Limb (tissue), 2 donors: ENCODE measurements around the gene RIMBP3B.
"Not testable (repeated sequence)": the region's sequence is repeated elsewhere in the genome, so short reads cannot be mapped to it uniquely, and the experiment has no call there.

Experiments
- DNase-seq, 2 donors: peaks; one replicate each; pipeline ENCODE4 v3.0.0-alpha.2; 2016; ENCODE audit errors: extremely low spot score in 2 of 2

The RIMBP3B gene

DNA sequence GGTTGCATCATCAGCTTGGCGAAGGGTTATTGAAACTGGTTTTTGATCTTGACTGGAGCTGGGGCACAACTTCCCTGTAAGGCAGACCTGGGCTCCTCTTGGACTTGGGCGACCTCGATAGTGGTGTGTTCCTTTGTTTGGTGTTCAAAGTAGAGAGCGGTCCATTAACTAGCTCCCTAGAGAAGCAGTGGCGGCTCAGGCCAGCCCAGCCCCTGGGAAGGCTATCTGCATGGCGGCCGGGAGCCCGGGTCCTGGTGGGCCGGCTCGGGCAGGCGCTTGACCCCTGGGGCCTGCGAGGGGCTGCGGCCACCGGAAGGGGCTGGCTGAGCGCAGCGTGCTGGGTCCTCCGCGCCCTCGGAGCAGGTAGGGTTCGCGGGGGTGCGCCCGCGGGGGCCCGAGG, 32.8 kb downstream of the RIMBP3B start:
- not testable (repeated sequence) for DNase-seq

DNA sequence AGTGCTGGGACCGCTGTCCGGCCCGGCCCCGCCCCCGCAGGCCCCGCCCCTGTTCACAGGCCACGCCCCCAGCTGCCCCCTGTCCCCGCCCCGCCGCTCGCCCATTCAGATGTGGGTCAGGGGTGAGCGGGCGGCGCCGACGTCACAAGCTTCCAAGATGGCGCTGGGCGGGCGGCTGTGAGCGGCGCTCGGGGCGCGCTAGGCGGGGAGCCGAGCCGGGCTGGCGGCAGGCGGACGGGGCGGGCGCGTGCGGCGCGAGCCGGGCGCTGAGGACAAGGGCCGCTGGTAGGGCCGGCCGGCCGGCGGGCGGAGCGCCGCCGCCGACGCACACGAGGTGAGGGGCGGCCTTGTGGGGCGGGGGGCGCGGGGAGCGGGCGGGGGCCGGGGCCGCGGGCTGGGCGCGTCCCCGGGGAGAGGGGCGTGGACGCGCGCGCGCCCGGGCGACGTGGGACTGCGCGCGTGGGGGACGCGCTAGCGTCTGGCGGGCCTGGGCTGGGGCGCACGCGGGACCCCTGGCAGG, 33.7 kb downstream of the RIMBP3B start, which contains the start of gene HIC2:
Gene HIC2 (plus strand): TSS at position 145 of the 520 bp plus-strand sequence. CDS start 25,461 bp downstream, outside the sequence.
- DNase-seq, result not testable (repeated sequence)

DNA sequence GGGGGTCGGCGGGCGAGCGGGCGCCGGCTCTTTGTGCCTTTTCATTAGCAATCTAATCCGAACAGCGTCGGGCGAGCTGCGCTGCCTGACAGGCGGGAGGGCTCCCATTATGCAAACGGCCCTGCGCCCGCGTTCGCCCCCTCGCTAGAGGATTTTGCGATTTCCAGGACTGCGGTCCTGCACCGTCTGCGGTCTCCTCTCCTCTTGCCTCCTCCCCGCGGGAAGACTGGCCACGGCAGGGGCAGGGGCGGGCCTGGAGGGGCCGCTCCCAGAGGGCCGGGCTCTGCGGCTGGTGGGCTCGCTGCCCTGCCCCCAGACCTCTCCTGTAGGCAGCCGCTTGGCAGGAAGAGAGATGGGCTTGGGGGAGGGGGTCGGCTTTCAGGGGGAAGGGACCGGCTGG, 34.3 kb downstream of the RIMBP3B start:
- DNase-seq, result not testable (repeated sequence)

DNA sequence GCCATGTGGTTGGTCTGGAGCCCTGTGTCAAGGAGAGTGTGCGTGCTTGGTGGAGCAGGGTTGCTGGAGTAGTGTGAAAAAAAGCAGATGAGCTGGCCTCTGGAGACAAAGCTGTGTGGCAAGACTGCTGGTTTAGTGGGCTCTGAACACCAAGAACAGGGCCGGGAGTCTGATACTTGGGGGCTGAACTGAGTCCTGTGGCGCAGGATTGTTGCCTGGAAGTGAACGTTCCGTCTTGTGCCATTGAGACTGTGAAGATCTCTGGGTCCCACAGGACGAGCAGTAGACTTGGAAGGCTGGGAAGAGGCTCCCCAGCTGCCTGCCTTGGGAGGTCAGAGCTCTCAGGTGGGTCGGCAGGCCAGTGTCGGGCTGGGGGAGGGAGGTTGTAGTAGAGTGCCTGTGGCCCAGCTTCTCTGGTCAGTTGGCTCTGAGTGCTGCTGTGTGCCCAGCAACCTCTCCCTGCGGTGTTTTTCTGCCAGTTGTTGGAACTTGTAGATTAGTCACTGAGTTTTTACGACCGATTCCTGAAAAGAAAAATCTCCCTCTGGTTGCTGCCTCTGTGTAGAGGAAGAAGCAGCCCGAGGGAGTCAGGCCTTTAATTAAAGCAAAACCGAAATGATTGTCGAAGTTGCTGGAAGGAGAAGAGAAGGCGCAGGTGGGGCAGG, 35.6 kb downstream of the RIMBP3B start:
- not testable (repeated sequence) for DNase-seq

DNA sequence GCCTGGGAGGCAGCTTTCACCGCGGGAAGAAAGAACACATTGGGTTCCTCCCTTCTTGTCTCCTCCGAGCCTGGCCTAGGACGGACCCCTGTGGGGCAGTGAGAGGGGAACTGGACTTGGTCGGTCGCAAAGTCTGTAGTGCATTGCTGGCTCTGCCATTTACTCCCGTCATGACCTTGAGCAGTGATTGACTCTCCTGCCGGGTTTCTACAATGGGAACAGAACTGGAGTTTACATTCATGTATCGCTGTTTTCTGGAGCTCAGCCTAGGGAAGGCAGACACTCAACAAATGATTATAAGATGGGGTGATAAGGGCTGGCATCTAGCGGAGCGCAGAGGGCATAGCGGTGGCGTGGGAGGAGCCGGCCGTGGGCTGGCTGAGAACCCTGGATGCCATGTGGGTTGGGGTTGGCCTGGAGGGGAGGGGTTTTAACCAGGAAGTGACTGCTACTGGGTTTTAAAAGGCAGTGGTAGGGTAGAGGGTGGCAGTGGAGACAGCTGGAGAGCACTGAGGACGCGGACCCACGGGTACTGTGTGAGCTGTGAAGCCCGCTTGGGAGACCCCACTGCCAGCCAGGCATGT, 36.7 kb downstream of the RIMBP3B start:
- not testable (repeated sequence) for DNase-seq

DNA sequence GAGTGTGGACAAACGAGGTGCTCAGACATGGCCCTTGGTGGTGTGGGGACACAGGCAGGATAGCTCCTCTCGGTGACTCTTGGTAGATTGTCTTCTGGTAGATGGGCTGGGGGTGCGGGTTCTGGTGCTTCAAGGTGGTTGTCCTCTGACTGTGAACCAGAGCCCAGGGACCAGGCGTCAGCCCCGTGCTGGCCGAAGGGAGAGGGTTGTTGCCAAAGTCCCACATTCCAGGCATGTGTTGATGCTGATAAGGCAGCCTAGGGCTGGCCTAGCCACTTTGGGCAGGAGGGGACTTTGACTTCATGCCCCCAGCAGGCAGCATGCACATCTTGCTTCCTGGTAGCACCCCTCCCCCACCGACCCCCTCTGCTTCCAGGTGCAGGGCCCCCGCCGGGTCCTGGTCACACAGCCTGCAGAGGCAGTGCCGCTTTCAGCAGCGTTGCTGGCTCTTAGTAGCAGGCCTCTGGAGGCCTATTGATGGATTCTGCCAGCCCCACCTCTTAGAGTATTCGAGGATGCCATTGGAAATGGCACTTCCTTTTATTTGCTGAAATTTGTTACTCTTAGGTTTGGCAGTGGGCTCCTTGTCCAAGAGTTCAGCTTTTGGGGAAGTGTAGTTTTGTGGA, 40.6 kb downstream of the RIMBP3B start:
- not testable (repeated sequence) for DNase-seq

DNA sequence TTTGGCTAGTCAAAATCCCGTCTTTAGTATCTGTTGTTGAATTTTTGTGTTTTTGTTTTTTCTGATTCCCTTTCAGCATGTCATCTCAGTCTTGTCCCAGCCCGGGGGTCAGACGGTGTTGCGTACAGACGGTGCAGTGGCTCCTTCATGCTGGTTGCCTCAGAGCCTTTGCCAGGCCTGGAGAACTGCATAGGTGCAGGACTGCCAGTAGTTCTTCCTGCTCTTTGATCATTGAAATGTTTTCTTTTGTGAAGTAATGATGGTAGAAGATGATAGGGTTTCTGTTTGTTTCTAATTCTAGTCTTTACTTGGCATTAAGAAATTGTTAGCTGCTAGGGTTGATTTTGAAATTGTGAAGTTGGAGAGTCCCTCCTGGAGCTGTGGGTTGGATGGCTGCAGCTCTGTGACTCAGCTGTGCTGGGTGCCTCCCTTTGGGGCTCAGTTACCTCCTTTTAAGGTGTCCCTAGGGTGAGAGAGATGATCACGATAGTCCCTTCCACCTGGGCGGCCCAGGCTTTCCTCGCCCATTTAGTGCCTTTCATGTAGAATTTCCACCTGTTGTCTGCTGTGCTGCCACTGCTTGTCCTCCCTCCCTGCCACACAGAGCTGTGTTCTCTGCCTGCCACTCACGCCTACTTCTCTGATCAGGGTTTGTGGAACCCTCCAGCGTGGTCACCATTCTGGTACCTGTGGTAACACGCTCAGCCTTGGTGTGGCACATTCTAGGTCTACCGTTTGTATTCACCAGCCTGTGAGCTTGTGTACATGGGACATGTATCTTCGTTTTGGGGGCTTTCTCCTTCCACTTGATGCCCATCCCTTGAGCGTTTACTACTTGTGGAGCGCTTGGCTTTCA, 51.1 kb downstream of the RIMBP3B start:
- not testable (repeated sequence) for DNase-seq

DNA sequence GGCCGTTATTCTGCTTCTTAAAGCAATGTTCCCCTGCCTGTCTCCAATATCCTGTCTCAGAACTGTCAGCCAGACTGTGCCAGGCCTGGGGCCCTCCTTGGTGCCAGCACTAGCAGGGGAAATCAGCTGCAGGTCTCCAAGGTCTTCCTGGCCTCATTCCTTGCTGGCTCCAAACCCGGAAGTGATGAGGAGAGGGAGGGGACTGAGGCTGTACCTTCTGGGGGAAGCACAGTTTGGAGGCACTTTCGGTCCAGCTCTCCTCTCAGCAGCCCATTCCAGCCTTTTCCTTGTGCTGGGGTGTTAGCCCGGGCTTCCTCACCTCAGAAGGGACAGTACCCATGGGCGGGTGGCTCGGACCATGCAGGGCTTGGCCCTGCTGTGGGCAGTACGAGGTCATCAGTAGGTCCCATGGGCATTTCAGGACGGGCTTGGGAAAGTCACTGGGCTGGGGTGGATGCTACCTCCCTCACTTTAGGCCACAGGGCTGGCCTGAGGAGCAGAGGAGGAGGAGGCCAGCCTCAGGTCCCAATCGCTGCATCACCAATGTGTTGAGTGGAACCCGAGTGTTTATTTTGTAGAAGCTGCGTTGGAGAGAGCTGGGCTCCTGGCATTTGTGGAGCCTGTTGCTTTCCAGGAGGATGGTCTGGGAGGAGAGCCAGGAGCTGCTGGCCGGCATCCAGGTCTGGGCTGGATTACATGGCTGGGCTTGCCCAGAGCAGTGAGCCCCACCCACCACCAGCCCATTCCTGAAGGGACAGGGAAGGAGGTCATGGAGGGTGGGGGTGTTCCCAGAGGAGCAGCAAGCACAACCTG, 52.7 kb downstream of the RIMBP3B start:
- DNase-seq, result not testable (repeated sequence)

DNA sequence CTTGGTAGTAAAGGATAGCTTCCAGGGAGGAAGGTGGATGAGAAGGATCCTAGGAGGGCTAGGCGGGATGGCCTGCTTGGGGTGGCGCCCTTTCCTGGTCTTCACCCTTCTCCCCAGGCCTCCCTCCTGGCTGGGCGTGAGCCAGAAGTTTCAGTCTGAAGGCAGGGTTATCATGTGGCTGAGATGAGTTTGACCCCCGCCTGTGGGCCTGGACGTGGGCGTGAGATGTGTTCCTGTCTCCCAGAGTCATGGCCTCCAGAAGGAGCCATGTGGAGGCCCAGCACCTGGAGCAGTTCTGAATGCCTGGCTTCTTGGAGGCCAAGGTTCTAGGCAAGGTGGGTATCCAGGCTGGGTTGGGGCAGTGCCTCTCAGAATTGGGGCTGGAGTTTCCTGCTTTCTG, 54.5 kb downstream of the RIMBP3B start:
- DNase-seq, result not testable (repeated sequence)
